Measurements from ENCODE around the gene GALNT15. TPM values are rescaled to one million over a fixed set of nuclear protein-coding genes. Genes with fewer than 3 reads are reported as not detected.

Gene GALNT15
- total and polyA plus RNA-seq, 2 donors (not counting 1 experiment from before 2014, with no cell fraction given), result 10.7 to 37.7 TPM

DNA sequence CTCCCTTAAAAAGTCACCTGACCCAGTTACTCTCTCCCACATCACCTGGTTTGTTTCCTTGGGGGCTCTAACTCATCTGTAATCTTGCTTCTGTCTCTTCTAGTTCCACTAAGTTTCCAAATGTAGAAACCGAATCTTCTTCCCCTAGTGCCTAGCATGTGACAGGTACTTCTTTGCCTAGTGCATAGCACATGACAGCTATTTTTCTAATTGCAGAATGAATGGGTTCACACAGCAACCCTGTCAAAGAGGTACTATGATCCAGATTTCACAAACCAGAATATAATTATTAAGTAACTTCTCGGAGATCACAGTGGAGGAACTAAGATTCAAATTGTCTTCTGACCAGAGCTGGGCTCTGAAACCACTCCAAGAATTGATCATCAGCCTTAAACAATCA is 82.8 kb downstream of the GALNT15 start:
- Histone ChIP-seq H4K20me1 (ENCODE audit: control insufficient read depth, extremely low read depth, insufficient read depth, low read length) (no peaks in the 10 kb centered on the region), H3K79me2 (ENCODE audit: control insufficient read depth, insufficient read depth, low read length) (peaks cover 11% of the 10 kb centered on the region), H3K27me3 (ENCODE audit: control insufficient read depth, insufficient read depth, low read length) (no peaks in the 10 kb centered on the region), H3K4me1 (ENCODE audit: control insufficient read depth, extremely low read depth, insufficient read depth, low read length) (no peaks in the 10 kb centered on the region), H3K36me3 (ENCODE audit: control insufficient read depth, insufficient read depth, low read length) (peaks cover 3% of the 10 kb centered on the region), H3K27ac (ENCODE audit: insufficient read depth, low read length) (no peak overlapping the region), H3K4me2 (ENCODE audit: extremely low read depth, insufficient read depth, low read length) (no peak overlapping the region), H3K9ac (ENCODE audit: insufficient read depth, low read length) (no peak overlapping the region), H2AFZ (ENCODE audit: low read length) (no peak overlapping the region), H3K9me3 (ENCODE audit: control insufficient read depth, insufficient read depth, low read depth, low read length) (no peaks in the 10 kb centered on the region), H3K4me3 (replicated peaks in 1 of 4; ENCODE audit: control extremely low read depth in 1 of 4, insufficient read depth in 1 of 4, low read depth in 3 of 4, low read length in 4 of 4) (no peak overlapping the region)
- DNase-seq (ENCODE audit: low read depth in 2 of 2), result no peak
- TF ChIP-seq, protein P1, sequence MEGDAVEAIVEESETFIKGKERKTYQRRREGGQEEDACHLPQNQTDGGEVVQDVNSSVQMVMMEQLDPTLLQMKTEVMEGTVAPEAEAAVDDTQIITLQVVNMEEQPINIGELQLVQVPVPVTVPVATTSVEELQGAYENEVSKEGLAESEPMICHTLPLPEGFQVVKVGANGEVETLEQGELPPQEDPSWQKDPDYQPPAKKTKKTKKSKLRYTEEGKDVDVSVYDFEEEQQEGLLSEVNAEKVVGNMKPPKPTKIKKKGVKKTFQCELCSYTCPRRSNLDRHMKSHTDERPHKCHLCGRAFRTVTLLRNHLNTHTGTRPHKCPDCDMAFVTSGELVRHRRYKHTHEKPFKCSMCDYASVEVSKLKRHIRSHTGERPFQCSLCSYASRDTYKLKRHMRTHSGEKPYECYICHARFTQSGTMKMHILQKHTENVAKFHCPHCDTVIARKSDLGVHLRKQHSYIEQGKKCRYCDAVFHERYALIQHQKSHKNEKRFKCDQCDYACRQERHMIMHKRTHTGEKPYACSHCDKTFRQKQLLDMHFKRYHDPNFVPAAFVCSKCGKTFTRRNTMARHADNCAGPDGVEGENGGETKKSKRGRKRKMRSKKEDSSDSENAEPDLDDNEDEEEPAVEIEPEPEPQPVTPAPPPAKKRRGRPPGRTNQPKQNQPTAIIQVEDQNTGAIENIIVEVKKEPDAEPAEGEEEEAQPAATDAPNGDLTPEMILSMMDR (conservative IDR thresholded peaks at IDR 0.05 in 1 of 2, IDR thresholded peaks at IDR 0.05 in 1 of 2; ENCODE audit: low read depth in 1 of 2, low read length in 2 of 2), result no peak
- no peak for TF ChIP-seq EZH2 (IDR thresholded peaks at IDR 0.05; ENCODE audit: low read length, missing control alignments)

DNA sequence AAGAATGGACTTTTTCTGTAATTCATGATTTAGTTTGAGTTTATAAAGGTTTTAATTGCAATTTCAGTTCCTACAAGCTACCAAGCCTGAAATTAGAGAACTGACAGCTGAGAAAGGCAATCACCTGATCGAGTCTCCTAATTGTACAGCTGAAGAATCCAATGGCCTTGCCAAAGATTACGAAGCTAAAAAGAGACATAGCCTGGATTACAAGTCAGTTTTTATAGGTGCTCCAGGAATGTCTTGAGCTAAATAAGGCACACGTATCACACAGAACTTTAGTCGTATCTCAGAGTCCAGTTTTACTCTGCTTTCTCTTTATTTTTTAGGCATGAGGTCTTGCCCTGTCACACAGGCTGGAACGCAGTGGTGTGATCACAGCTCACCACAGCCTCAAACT is 83.7 kb downstream of the GALNT15 start:
- Histone ChIP-seq H3K9me3 (ENCODE audit: control insufficient read depth, insufficient read depth, low read depth, low read length) (no peaks in the 10 kb centered on the region), H3K27ac (ENCODE audit: insufficient read depth, low read length) (no peak overlapping the region), H4K20me1 (ENCODE audit: control insufficient read depth, extremely low read depth, insufficient read depth, low read length) (no peaks in the 10 kb centered on the region), H3K4me1 (ENCODE audit: control insufficient read depth, extremely low read depth, insufficient read depth, low read length) (no peaks in the 10 kb centered on the region), H3K4me3 (replicated peaks in 1 of 4; ENCODE audit: control extremely low read depth in 1 of 4, insufficient read depth in 1 of 4, low read depth in 3 of 4, low read length in 4 of 4) (no peak overlapping the region), H3K9ac (ENCODE audit: insufficient read depth, low read length) (no peak overlapping the region), H3K4me2 (ENCODE audit: extremely low read depth, insufficient read depth, low read length) (no peak overlapping the region), H3K36me3 (ENCODE audit: control insufficient read depth, insufficient read depth, low read length) (peaks cover 4% of the 10 kb centered on the region), H3K79me2 (ENCODE audit: control insufficient read depth, insufficient read depth, low read length) (peaks cover 20% of the 10 kb centered on the region), H3K27me3 (ENCODE audit: control insufficient read depth, insufficient read depth, low read length) (no peaks in the 10 kb centered on the region), H2AFZ (ENCODE audit: low read length) (no peak overlapping the region)
- DNase-seq (ENCODE audit: low read depth in 2 of 2), result no peak
- TF ChIP-seq, protein P1 (conservative IDR thresholded peaks at IDR 0.05 in 1 of 2, IDR thresholded peaks at IDR 0.05 in 1 of 2; ENCODE audit: low read depth in 1 of 2, low read length in 2 of 2), result no peak
- no peak for TF ChIP-seq EZH2 (IDR thresholded peaks at IDR 0.05; ENCODE audit: low read length, missing control alignments)

DNA sequence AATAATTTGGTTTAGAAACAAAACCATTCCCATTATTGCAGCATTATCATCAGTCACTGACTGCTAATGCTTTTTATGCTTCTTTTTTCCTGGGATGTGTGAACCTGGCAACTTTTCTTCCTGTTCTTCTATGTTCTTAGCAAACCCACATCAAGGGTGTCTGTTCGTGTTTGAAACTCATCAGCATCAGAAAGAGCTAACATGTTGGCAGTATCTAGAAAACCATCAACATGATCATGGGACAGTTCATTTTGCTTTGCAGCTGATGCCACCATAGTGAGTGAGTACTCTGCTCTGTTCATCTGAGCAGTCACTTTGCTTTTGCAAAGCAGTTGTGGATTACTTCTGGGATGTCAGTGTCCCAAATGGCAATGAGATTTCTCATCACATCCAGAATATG is 84.4 kb downstream of the GALNT15 start:
- Histone ChIP-seq H3K4me1 (ENCODE audit: control insufficient read depth, extremely low read depth, insufficient read depth, low read length) (no peaks in the 10 kb centered on the region), H4K20me1 (ENCODE audit: control insufficient read depth, extremely low read depth, insufficient read depth, low read length) (no peaks in the 10 kb centered on the region), H3K27ac (ENCODE audit: insufficient read depth, low read length) (no peak overlapping the region), H3K4me3 (replicated peaks in 1 of 4; ENCODE audit: control extremely low read depth in 1 of 4, insufficient read depth in 1 of 4, low read depth in 3 of 4, low read length in 4 of 4) (no peak overlapping the region), H3K27me3 (ENCODE audit: control insufficient read depth, insufficient read depth, low read length) (no peaks in the 10 kb centered on the region), H3K9me3 (ENCODE audit: control insufficient read depth, insufficient read depth, low read depth, low read length) (no peaks in the 10 kb centered on the region), H3K36me3 (ENCODE audit: control insufficient read depth, insufficient read depth, low read length) (peaks cover 4% of the 10 kb centered on the region), H3K4me2 (ENCODE audit: extremely low read depth, insufficient read depth, low read length) (no peak overlapping the region), H3K79me2 (ENCODE audit: control insufficient read depth, insufficient read depth, low read length) (peaks cover 26% of the 10 kb centered on the region), H3K9ac (ENCODE audit: insufficient read depth, low read length) (no peak overlapping the region), H2AFZ (ENCODE audit: low read length) (no peak overlapping the region)
- TF ChIP-seq, protein P1 (conservative IDR thresholded peaks at IDR 0.05 in 1 of 2, IDR thresholded peaks at IDR 0.05 in 1 of 2; ENCODE audit: low read depth in 1 of 2, low read length in 2 of 2), result no peak
- no peak for TF ChIP-seq EZH2 (IDR thresholded peaks at IDR 0.05; ENCODE audit: low read length, missing control alignments)
- DNase-seq (ENCODE audit: low read depth in 2 of 2), result no peak

Data from fibroblast of lung (primary cell).